ENCODE measurements around the gene WDFY4.

DNA sequence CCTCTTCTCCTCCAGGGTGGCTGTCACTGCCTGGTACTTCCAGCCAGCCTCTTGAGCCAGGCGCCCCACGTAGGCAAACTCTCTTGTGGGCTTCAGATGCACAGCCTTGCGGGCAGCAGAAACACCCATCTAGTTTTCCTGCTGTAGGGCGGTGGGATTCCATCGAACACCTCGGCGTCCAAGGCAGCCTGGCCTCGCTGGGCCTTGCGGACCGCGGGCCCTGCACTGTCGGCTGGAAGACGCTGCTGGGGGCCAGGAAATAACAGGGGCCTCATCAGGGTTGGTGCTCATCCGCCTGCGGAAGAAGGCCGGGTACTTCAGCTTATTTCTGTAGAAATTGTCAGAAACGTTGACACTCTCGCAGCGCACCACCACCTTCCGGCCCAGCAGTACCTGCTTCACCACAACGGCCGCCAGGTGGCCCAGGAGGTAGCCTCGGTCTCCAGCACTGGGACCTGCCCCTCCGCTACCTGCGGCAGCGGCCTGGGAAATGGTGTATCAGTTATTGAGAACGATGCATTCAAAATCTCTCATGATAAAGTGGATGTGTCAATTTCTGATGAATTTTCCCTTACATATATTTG is 61.1 kb downstream of the WDFY4 start:
- TF ChIP-seq, protein P1, sequence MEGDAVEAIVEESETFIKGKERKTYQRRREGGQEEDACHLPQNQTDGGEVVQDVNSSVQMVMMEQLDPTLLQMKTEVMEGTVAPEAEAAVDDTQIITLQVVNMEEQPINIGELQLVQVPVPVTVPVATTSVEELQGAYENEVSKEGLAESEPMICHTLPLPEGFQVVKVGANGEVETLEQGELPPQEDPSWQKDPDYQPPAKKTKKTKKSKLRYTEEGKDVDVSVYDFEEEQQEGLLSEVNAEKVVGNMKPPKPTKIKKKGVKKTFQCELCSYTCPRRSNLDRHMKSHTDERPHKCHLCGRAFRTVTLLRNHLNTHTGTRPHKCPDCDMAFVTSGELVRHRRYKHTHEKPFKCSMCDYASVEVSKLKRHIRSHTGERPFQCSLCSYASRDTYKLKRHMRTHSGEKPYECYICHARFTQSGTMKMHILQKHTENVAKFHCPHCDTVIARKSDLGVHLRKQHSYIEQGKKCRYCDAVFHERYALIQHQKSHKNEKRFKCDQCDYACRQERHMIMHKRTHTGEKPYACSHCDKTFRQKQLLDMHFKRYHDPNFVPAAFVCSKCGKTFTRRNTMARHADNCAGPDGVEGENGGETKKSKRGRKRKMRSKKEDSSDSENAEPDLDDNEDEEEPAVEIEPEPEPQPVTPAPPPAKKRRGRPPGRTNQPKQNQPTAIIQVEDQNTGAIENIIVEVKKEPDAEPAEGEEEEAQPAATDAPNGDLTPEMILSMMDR (IDR thresholded peaks at IDR 0.05; ENCODE audit: insufficient read depth, low read depth, low read length) = no peak
- no peak for TF ChIP-seq EZH2 (IDR thresholded peaks at IDR 0.05; ENCODE audit: insufficient read depth, low read length)

All from astrocyte (in vitro differentiated cells and primary cell).